HEK293 (cell line): Measurements from ENCODE around the gene TRIM46.
A peak's percentile ranks its signal among the peaks of the same experiment; 100 is the strongest.

Experiments used
- EGR2 ChIP-seq: fragments of 450-650 bp; formaldehyde crosslinking; IDR thresholded peaks from 2 replicates; pipeline ENCODE4 v1.5.1; 2016; ENCODE audit warnings: low read depth, missing biosample characterization, missing genetic modification characterization
- IKZF3 ChIP-seq: fragments of 450-650 bp; IDR thresholded peaks from 2 replicates; pipeline ENCODE4 v1.5.0; 2018; ENCODE audit warnings: missing biosample characterization, mild to moderate bottlenecking, missing genetic modification characterization, moderate library complexity
- KLF8 ChIP-seq: fragments of 450-650 bp; formaldehyde crosslinking; IDR thresholded peaks from 2 replicates; pipeline ENCODE4 v1.5.1; 2016; ENCODE audit warnings: missing biosample characterization, missing genetic modification characterization
- SALL2 ChIP-seq: fragments of 450-650 bp; formaldehyde crosslinking; IDR thresholded peaks from 2 replicates; pipeline ENCODE4 v1.5.0; 2017; ENCODE audit warnings: missing biosample characterization, mild to moderate bottlenecking, missing genetic modification characterization, borderline replicate concordance
- SCRT1 ChIP-seq: fragments of 450-650 bp; formaldehyde crosslinking; IDR thresholded peaks from 2 replicates; pipeline ENCODE4 v1.5.1; 2016; ENCODE audit warnings: missing biosample characterization, missing genetic modification characterization, borderline replicate concordance
- ZBTB17 ChIP-seq: fragments of 450-650 bp; formaldehyde crosslinking; IDR thresholded peaks from 2 replicates; pipeline ENCODE4 v1.5.1; 2016; ENCODE audit warnings: missing biosample characterization, missing genetic modification characterization
- ZBTB26 ChIP-seq: fragments of 450-650 bp; formaldehyde crosslinking; optimal IDR thresholded peaks from 2 replicates; pipeline ENCODE3; 2016; ENCODE audit warnings: missing biosample characterization, mild to moderate bottlenecking, missing genetic modification characterization
- ZBTB7A ChIP-seq: fragments of 450-650 bp; formaldehyde crosslinking; IDR thresholded peaks from 2 replicates; pipeline ENCODE4 v1.5.1; 2016; ENCODE audit warnings: low read depth, missing biosample characterization, missing genetic modification characterization
- ZFHX2 ChIP-seq: fragments of 450-650 bp; formaldehyde crosslinking; conservative IDR thresholded peaks from 2 replicates; pipeline ENCODE4 v1.5.1; 2016; ENCODE audit warnings: missing biosample characterization, missing genetic modification characterization
- ZNF146 ChIP-seq: fragments of 450-650 bp; formaldehyde crosslinking; IDR thresholded peaks from 2 replicates; pipeline ENCODE4 v1.5.1; 2016; ENCODE audit warnings: missing biosample characterization, missing genetic modification characterization
- ZNF155 ChIP-seq: fragments of 450-650 bp; formaldehyde crosslinking; IDR thresholded peaks from 2 replicates; pipeline ENCODE4 v1.5.1; 2016; ENCODE audit warnings: missing biosample characterization, missing genetic modification characterization
- ZNF16 ChIP-seq: fragments of 450-650 bp; formaldehyde crosslinking; IDR thresholded peaks from 2 replicates; pipeline ENCODE4 v1.5.1; 2016; ENCODE audit warnings: low read depth, missing biosample characterization, missing genetic modification characterization
- ZNF223 ChIP-seq: fragments of 450-650 bp; formaldehyde crosslinking; IDR thresholded peaks from 2 replicates; pipeline ENCODE4 v1.5.1; 2016; ENCODE audit warnings: missing biosample characterization, missing genetic modification characterization
- ZNF23 ChIP-seq: fragments of 450-650 bp; formaldehyde crosslinking; IDR thresholded peaks from 2 replicates; pipeline ENCODE4 v1.5.1; 2016; ENCODE audit warnings: missing biosample characterization, missing genetic modification characterization, borderline replicate concordance
- ZNF266 ChIP-seq: fragments of 450-650 bp; formaldehyde crosslinking; IDR thresholded peaks from 2 replicates; pipeline ENCODE4 v1.5.1; 2016; ENCODE audit warnings: missing biosample characterization, missing genetic modification characterization, low read depth
- ZNF274 ChIP-seq, 2 experiments: fragments of 200-500 bp in 1 of 2; fragments of 450-650 bp in 1 of 2; sonication (Bioruptor generic) in 1 of 2; formaldehyde crosslinking in 1 of 2; IDR thresholded peaks; 2 replicates each; pipeline versions ENCODE4 v1.5.1 to v1.6.1; 2014 to 2016; ENCODE audit warnings: borderline replicate concordance in 1 of 2, inconsistent platforms in 1 of 2, low read length in 1 of 2, missing biosample characterization in 1 of 2, missing genetic modification characterization in 1 of 2
- ZNF292 ChIP-seq: fragments of 450-650 bp; formaldehyde crosslinking; IDR thresholded peaks from 2 replicates; pipeline ENCODE4 v1.5.1; 2016; ENCODE audit warnings: low read depth, missing biosample characterization, missing genetic modification characterization, borderline replicate concordance
- ZNF302 ChIP-seq: fragments of 450-650 bp; formaldehyde crosslinking; IDR thresholded peaks from 2 replicates; pipeline ENCODE4 v1.5.1; 2016; ENCODE audit warnings: missing biosample characterization, missing genetic modification characterization, low read depth
- ZNF423 ChIP-seq: fragments of 450-650 bp; formaldehyde crosslinking; IDR thresholded peaks from 2 replicates; pipeline ENCODE4 v1.5.1; 2016; ENCODE audit warnings: missing biosample characterization, missing genetic modification characterization
- ZNF426 ChIP-seq: fragments of 450-650 bp; formaldehyde crosslinking; IDR thresholded peaks from 2 replicates; pipeline ENCODE4 v1.5.1; 2017; ENCODE audit warnings: missing biosample characterization, missing genetic modification characterization, mild to moderate bottlenecking, inconsistent platforms, moderate library complexity
- ZNF510 ChIP-seq: fragments of 450-650 bp; formaldehyde crosslinking; IDR thresholded peaks from 2 replicates; pipeline ENCODE4 v1.5.1; 2018; ENCODE audit warnings: mild to moderate bottlenecking, missing genetic modification characterization, missing biosample characterization; ENCODE audit not compliant: insufficient replicate concordance
- ZNF514 ChIP-seq: fragments of 450-650 bp; formaldehyde crosslinking; IDR thresholded peaks from 2 replicates; pipeline ENCODE4 v1.5.1; 2016; ENCODE audit warnings: missing biosample characterization, missing genetic modification characterization
- ZNF530 ChIP-seq: fragments of 450-650 bp; formaldehyde crosslinking; IDR thresholded peaks from 2 replicates; pipeline ENCODE4 v1.5.1; 2016; ENCODE audit warnings: low read depth, missing biosample characterization, missing genetic modification characterization
- ZNF555 ChIP-seq: fragments of 450-650 bp; formaldehyde crosslinking; conservative IDR thresholded peaks from 2 replicates; pipeline ENCODE4 v1.5.1; 2017; ENCODE audit warnings: missing biosample characterization, mild to moderate bottlenecking, missing genetic modification characterization, inconsistent platforms
- ZNF561 ChIP-seq: fragments of 450-650 bp; IDR thresholded peaks from 2 replicates; pipeline ENCODE4 v1.5.1; 2018; ENCODE audit warnings: missing biosample characterization, missing genetic modification characterization, borderline replicate concordance
- ZNF585B ChIP-seq: fragments of 450-650 bp; formaldehyde crosslinking; IDR thresholded peaks from 2 replicates; pipeline ENCODE4 v1.5.1; 2016; ENCODE audit warnings: missing biosample characterization, missing genetic modification characterization
- ZNF596 ChIP-seq: fragments of 450-650 bp; IDR thresholded peaks from 2 replicates; pipeline ENCODE4 v1.5.0; 2018; ENCODE audit warnings: missing biosample characterization, mild to moderate bottlenecking, missing genetic modification characterization, moderate library complexity
- ZNF626 ChIP-seq: fragments of 450-650 bp; sonication (Bioruptor Pico); formaldehyde crosslinking; IDR thresholded peaks from 2 replicates; pipeline ENCODE4 v1.5.1; 2018; ENCODE audit warnings: missing biosample characterization, missing genetic modification characterization, inconsistent platforms
- ZNF629 ChIP-seq: fragments of 450-650 bp; formaldehyde crosslinking; IDR thresholded peaks from 2 replicates; pipeline ENCODE4 v1.5.1; 2017; ENCODE audit warnings: missing biosample characterization, missing genetic modification characterization
- ZNF654 ChIP-seq: fragments of 450-650 bp; formaldehyde crosslinking; IDR thresholded peaks from 2 replicates; pipeline ENCODE4 v1.5.1; 2016; ENCODE audit warnings: low read depth, missing biosample characterization, missing genetic modification characterization
- ZNF670 ChIP-seq: fragments of 450-650 bp; formaldehyde crosslinking; IDR thresholded peaks from 2 replicates; pipeline ENCODE4 v1.5.1; 2016; ENCODE audit warnings: missing biosample characterization, missing genetic modification characterization, low read depth
- ZNF777 ChIP-seq: fragments of 450-650 bp; formaldehyde crosslinking; IDR thresholded peaks from 2 replicates; pipeline ENCODE4 v1.5.1; 2017; ENCODE audit warnings: missing biosample characterization, missing genetic modification characterization, borderline replicate concordance
- ZSCAN23 ChIP-seq: fragments of 450-650 bp; formaldehyde crosslinking; IDR thresholded peaks from 2 replicates; pipeline ENCODE4 v1.5.1; 2016; ENCODE audit warnings: missing biosample characterization, missing genetic modification characterization
- TF ChIP-seq, protein P1 (sequence below): fragments of 450-650 bp; formaldehyde crosslinking; IDR thresholded peaks from 2 replicates; pipeline ENCODE4 v1.5.1; 2016; ENCODE audit warnings: missing biosample characterization, missing genetic modification characterization
- TF ChIP-seq, protein P2 (sequence below): fragments of 450-650 bp; formaldehyde crosslinking; IDR thresholded peaks from 2 replicates; pipeline ENCODE4 v1.5.1; 2016; ENCODE audit warnings: missing biosample characterization, missing genetic modification characterization
- TF ChIP-seq, protein P3 (sequence below): fragments of 450-650 bp; formaldehyde crosslinking; IDR thresholded peaks from 2 replicates; pipeline ENCODE4 v1.5.1; 2016; ENCODE audit warnings: missing biosample characterization, missing genetic modification characterization, low read depth

Gene TRIM46

GRCh38 chr1:155167166-155168104 lies 6.2 kb upstream of the TRIM46 start (continued):
- TF ChIP-seq ZNF514 (tag by site-specific recombination) = no peak
- no peak for TF ChIP-seq ZNF777 (tag by site-specific recombination)
- no peak for TF ChIP-seq ZNF274 (IDR thresholded peaks at IDR 0.05; ENCODE audit: low read length)
- no peak for TF ChIP-seq ZNF274 (tag by site-specific recombination; IDR thresholded peaks at IDR 0.05; ENCODE audit: borderline replicate concordance)
- no peak for TF ChIP-seq ZBTB26 (tag by site-specific recombination)
- TF ChIP-seq ZNF585B (tag by site-specific recombination) = no peak
- TF ChIP-seq ZNF596 (tag by site-specific recombination) = no peak
- TF ChIP-seq ZSCAN23 (tag by site-specific recombination) = no peak
- TF ChIP-seq ZNF292 = no peak
- peak; percentile 16; the same call in 1 of the 2 replicates for TF ChIP-seq ZNF561 (tag by site-specific recombination)
- no peak for TF ChIP-seq ZNF626 (tag by site-specific recombination)
- TF ChIP-seq ZNF555 (tag by site-specific recombination) = no peak
- TF ChIP-seq, protein P1, sequence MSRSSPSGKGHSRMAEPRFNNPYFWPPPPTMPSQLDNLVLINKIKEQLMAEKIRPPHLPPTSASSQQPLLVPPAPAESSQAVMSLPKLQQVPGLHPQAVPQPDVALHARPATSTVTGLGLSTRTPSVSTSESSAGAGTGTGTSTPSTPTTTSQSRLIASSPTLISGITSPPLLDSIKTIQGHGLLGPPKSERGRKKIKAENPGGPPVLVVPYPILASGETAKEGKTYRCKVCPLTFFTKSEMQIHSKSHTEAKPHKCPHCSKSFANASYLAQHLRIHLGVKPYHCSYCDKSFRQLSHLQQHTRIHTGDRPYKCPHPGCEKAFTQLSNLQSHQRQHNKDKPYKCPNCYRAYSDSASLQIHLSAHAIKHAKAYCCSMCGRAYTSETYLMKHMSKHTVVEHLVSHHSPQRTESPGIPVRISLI = no peak
- TF ChIP-seq IKZF3 = peak; percentile 66
- TF ChIP-seq ZNF302 (tag by site-specific recombination) = no peak
- no peak for TF ChIP-seq ZNF530
- no peak for TF ChIP-seq ZNF223 (tag by site-specific recombination)
- TF ChIP-seq ZNF629 (tag by site-specific recombination) = no peak
- no peak for TF ChIP-seq ZNF426 (tag by site-specific recombination)
- no peak for TF ChIP-seq ZBTB7A
- peak; percentile 75; the same call in 1 of the 2 replicates for TF ChIP-seq KLF8 (tag by site-specific recombination)
- no peak for TF ChIP-seq ZNF155 (tag by site-specific recombination)
- TF ChIP-seq EGR2 (tag by site-specific recombination) = no peak
- TF ChIP-seq ZBTB17 (tag by site-specific recombination) = peak; percentile 71
- TF ChIP-seq ZNF423 (tag by site-specific recombination) = no peak
- no peak for TF ChIP-seq ZFHX2 (tag by site-specific recombination)
- TF ChIP-seq ZNF670 (tag by site-specific recombination) = no peak
- TF ChIP-seq ZNF23 (tag by site-specific recombination) = no peak
- TF ChIP-seq, protein P2, sequence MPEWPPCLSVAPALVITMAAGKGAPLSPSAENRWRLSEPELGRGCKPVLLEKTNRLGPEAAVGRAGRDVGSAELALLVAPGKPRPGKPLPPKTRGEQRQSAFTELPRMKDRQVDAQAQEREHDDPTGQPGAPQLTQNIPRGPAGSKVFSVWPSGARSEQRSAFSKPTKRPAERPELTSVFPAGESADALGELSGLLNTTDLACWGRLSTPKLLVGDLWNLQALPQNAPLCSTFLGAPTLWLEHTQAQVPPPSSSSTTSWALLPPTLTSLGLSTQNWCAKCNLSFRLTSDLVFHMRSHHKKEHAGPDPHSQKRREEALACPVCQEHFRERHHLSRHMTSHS = no peak
- TF ChIP-seq ZNF654 (tag by site-specific recombination) = peak; percentile 97
- TF ChIP-seq SCRT1 (tag by site-specific recombination) = no peak
- no peak for TF ChIP-seq ZNF16 (tag by site-specific recombination)
- TF ChIP-seq SALL2 = no peak
- TF ChIP-seq ZNF266 (tag by site-specific recombination) = no peak
- TF ChIP-seq, protein P3, sequence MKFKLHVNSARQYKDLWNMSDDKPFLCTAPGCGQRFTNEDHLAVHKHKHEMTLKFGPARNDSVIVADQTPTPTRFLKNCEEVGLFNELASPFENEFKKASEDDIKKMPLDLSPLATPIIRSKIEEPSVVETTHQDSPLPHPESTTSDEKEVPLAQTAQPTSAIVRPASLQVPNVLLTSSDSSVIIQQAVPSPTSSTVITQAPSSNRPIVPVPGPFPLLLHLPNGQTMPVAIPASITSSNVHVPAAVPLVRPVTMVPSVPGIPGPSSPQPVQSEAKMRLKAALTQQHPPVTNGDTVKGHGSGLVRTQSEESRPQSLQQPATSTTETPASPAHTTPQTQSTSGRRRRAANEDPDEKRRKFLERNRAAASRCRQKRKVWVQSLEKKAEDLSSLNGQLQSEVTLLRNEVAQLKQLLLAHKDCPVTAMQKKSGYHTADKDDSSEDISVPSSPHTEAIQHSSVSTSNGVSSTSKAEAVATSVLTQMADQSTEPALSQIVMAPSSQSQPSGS (tag by site-specific recombination) = no peak
- no peak for TF ChIP-seq ZNF146 (tag by site-specific recombination)
- TF ChIP-seq ZNF510 (tag by site-specific recombination) = no peak
